Activated CD8-positive, alpha-beta memory T cell treated with anti-CD3 and anti-CD28 coated beads for 1 hour (primary cell): Measurements from ENCODE around the gene NPPB.
"Not testable (repeated sequence)": the region's sequence is repeated elsewhere in the genome, so short reads cannot be mapped to it uniquely, and the experiment has no call there.

ENCODE experiments used
- DNase-seq, 2 donors: peaks; one replicate each; pipeline ENCODE4 v3.0.0-alpha.2; 2020; ENCODE audit warnings: low read depth in 1 of 2; ENCODE audit errors: extremely low read depth in 1 of 2

NPPB gene

GRCh38 chr1:11858613-11858967 is at the start of gene NPPB:
Gene NPPB (minus strand): TSS chr1:11858945. CDS start chr1:11858833, 112 bp downstream.
- DNase-seq: no peak

- DNase-seq: peak in 1 of 2 donors; percentile 49
Measured at GRCh38 chr1:11908095-11908675, 49.4 kb upstream of the NPPB start.

DNA sequence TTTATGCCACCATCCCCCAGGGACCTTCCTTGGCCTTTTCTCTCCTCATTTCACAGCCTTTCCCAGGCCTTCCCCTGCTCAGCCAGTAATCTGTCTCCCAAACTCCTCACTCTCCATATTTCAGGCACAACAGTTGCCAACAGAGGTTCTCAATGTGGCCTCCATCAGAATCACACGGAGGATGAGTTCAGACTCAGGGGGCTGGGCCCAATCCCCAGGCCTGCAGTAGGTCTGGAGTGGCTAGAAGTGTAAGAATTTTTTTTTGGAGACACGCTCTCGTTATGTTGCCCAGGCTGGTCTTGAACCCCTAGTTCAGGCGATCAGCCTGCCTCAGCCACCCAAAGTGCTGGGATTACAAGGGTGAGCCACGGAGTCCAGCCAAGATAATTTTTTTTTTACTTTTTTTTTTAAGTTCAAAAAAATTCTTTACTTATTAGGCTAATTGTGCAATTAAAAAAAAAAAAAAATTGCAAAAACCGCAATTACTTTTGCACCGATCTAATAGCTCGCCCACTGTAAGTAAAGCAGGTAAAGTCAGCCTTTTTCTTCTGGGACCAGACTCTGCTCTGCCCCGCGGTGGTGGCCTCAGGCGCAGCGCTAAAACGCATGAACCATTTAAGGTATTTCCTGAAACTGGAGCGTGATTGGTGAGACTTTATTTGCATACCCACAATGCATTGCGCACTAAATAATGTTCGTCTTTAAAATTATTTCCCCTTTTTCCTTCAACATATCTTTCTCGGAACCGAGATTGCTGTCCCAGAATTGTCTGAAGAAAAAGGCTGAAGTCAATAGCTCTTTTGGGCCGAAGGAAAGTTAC is 48.7 kb upstream of the NPPB start:
- peak; percentile 57 to 84 for DNase-seq

- no peak for DNase-seq
Measured at GRCh38 chr1:11906870-11907269, 48.1 kb upstream of the NPPB start.

DNA sequence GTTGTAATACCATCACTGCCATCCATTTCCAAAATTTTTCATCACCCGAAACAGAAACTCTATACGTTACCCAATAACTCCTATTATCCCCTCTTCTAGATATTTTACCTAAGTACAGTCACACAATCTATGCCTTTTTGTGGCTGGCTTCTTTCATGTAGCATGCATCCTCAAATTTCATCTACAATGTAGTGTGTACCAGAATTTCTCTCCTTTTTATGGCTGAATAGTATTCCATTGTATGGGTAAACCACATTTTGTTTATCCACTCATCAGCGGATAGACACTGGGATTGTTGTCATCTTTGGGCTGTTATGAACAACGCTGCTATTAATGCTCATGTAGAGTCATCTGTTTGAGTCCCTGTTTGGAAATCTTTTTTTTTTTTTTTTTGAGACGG is 46.2 kb upstream of the NPPB start:
- no peak for DNase-seq

DNA sequence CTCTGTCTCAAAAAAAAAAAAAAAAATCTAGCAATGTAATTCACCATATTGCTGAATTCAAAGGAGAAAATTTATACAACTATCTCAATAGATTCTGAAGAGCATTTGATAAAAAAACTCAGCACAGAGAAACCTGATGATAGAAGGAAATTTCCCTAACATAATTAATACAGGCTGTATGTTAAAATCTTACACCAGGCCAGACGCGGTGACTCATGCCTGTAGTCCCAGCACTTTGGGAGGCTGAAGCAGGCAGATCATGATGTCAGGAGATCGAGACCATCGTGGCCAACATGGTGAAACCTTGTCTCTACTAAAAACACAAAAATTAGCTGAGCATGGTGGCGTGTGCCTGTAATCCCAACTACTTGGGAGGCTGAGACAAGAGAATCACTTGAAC is 45.4 kb upstream of the NPPB start:
- DNase-seq: not testable (repeated sequence)

GRCh38 chr1:11903210-11903609 is 44.5 kb upstream of the NPPB start:
- DNase-seq: no peak

DNA sequence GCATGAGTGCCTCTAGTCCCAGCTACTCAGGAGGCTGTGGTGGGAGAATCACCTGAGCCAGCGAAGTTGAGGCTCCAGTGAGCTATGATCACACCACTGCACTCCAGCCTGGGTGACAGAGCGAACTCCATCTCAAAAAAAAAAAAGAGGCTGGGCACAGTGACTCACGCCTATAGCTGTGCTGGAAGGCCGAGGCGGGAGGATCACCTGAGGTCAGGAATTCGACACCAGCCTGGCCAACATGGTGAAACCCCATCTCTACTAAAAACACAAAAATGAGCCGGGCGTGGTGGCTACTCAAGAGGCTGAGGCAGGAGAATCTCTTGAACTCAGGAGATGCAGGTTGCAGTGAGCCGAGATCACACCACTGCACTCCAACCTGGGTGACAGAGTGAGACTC is 42.7 kb upstream of the NPPB start:
- DNase-seq: not testable (repeated sequence)

- DNase-seq: no peak
Measured at GRCh38 chr1:11898831-11899467, 40.2 kb upstream of the NPPB start.

DNA sequence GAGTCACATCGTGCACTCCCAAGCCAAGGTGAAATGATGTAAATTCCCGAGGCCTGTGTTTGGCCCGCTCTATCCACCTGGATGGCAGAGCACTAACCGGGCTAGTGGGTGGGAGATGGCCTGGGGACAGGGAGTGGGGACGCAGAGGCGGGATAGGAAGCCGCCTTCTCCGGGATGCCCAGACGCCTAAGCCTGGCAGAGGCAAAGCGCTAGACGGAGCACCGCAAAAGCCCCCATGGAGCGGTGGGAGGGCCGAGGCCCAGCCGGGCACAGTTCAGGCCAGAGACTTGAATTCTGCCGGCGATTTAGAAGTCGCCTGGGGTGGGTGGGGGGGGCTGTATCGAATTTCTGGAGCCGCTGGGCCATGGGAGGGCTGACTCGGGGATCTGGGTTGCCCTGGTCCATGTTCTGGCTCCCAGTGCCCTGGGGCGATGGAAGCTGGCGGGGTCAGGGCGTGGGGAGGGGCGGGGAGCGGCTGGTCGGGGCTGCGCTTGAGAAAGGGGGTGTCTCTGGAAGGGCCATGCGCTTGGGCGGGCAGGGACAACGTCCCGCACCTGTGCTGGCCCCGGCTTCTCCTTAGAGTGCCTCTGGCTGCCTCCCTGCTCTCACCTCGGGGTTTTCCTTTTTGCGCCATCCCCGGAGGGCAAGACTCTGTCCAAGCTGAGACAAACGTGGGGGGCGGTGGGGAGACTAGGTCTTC is 39.5 kb upstream of the NPPB start:
- no peak for DNase-seq

DNA sequence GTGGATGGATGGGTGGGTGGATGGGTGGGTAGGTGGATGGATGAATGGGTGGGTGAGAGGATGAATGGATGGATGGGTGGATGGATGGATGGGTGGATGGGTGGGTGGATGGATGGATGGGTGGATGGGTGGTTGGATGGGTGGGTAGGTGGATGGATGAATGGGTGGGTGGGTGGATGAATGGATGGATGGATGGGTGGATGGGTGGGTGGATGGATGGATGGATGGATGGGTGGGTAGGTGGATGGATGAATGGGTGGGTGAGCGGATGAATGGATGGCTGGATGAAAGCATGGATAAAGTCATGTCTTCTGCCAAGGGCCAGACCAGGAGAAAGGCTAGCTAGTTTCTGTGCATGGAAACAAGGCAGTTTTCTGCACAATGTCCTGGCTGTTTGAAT is 35.8 kb upstream of the NPPB start:
- DNase-seq: not testable (repeated sequence)

- DNase-seq: peak; percentile 32 to 53
Measured at GRCh38 chr1:11893907-11894251, 35.1 kb upstream of the NPPB start.

DNA sequence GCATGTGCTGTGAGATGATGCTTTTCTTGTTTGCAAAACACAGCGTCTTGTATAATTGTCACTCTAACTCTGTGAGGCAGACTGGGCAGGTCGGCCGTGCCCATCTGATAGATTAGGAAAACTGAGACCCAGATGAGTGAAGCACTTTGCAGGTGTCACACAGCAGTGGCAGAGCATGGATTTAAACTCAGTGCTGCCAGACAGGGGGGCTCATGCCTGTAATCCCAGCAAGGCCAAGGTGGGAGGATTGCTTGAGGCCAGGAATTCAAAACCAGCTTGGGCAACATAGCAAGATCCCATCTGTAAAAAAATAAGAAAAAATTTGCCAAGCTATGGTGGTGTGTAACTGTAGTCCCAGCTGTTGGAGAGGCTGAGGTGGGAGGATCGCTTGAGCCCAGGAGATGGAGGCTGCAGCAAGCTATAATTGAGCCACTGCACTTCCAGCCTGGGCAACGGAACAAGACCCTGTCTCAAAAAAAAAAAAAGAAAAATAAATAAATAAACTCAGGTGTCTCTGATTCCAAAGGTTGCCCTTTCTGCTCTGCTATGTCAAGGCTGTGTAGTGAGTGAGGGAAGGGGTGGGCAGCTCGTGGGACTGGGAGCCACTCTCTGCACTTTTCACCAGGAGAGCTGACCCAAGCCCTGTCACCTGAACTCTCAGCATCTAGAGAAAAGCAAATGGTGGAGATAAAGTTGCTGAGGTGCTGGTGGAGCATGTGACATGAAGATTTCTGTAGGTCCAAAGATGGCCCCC is 32.9 kb upstream of the NPPB start:
- no peak for DNase-seq

- DNase-seq: no peak
Measured at GRCh38 chr1:11888877-11889208, 30.1 kb upstream of the NPPB start.

- DNase-seq: no peak
Measured at GRCh38 chr1:11888206-11888876, 29.6 kb upstream of the NPPB start.

DNA sequence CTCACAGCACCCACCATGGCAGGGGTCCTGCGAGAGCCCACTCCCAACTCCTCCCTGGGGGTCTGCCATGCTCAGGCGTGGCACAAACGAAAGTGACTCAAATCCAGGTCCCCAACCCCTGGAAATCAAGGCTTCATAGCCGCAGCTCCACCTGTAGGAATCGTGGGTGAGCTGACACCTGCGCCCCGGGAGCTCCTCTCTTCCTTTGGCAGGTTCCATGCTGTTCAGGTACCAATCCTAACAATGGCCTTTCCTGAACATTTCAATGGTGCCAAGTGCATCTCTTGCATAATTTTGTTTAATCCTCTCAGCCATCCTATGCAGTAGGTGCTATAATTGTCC is 28.9 kb upstream of the NPPB start:
- DNase-seq: no peak

DNA sequence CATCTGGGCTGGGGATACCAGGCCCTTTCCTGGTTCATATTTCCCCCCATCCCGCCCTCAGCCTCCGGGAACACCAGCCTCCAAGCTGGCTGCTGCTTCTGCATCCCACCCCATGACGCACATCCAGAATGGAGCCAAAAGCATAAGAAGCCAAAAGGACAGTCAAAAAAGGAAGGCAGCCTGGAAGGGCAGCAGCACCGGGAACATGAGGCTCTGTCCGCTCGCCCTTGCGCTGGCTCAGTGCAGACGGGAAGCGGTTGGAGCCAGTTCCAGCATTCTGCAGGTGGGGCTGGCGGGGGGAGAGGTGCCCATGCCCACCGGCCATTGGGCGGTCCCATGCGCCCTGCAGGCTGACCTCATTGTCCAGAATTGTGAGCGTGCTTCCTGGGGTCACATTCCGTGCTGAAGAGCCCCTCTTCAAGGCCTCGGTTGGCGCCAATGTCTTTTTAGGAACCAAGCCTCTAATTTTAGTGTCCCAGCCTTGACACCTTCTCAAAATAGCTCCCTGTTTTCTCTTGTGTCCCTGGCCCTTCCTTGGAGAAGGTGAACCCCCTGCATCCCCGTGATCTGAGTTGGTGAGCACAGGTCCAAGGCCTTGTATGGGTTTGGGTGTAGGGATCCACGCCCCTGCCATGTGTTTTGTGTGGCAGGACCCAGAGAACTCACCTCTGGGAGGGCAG is 28.4 kb upstream of the NPPB start:
- DNase-seq: no peak

DNA sequence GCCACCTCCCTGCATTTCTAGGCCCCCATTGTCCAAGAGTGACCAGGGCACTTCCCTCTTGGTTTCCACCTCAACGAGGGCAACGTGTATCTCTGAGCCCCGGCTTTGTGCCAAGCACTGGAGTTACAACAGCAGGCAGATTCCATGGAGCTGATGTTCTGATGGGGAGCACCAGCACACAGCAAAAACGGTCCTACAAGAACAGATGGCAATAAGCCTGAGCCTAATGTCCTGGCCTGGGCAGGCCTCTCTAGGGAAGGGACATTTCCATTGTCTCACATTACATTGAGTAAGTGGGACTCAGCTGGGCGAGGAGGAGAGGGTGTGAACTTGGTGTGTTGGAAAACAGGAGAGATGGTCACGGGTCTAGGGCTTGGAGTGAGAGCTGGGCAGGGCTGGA is 27.2 kb upstream of the NPPB start:
- DNase-seq: no peak

DNA sequence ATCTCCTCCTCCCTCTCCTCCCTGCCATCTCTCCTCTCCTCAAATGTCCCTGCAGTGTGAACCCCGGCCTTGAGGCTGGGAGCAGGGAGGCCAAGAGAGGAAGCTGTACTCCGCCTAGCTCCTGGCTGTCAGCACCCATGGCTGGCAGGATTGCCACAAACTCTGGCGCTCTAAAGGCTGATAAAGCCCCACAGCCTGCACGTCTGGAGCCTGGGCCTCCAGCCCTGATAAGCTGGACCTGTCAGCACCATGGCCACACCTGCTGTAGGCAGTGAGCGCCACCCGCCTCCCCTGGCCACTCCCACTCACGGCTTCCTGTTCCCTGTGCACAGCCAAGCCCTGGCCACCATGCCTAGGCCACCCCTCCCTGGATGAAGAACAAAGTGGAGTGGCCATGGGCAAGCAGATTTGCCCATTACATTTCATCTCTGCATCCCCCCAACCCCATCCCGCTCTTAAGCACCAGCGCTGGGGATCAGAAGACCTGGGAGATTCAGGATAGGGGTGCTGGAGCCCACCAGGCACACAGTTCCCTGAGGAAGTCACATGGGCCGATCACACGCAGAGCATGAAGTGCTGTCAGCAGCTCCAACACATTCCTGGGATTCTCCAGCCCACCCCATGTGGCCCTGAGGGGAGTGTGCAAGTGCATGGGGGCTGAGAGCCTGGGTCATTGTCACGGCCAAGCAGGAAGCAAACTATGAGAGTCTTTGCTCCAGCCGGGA is 24.2 kb upstream of the NPPB start:
- no peak for DNase-seq
